Activated T-helper 1 cell treated with anti-CD3 and anti-CD28 coated beads, Interleukin-2, amount 50 U/mL, for 16 hours (primary cell): ENCODE measurements around the gene TSPAN4.

ENCODE experiments used
- DNase-seq, 2 donors: peaks; one replicate each; pipeline ENCODE4 v3.0.0-alpha.2; 2020; ENCODE audit warnings: low read depth in 1 of 2, low spot score in 1 of 2

Gene TSPAN4

GRCh38 chr11:803770-804598, 38.7 kb upstream of the TSPAN4 start:
- DNase-seq, result no peak

- DNase-seq, result no peak
Observed at GRCh38 chr11:804599-804964, 38.1 kb upstream of the TSPAN4 start.

DNA sequence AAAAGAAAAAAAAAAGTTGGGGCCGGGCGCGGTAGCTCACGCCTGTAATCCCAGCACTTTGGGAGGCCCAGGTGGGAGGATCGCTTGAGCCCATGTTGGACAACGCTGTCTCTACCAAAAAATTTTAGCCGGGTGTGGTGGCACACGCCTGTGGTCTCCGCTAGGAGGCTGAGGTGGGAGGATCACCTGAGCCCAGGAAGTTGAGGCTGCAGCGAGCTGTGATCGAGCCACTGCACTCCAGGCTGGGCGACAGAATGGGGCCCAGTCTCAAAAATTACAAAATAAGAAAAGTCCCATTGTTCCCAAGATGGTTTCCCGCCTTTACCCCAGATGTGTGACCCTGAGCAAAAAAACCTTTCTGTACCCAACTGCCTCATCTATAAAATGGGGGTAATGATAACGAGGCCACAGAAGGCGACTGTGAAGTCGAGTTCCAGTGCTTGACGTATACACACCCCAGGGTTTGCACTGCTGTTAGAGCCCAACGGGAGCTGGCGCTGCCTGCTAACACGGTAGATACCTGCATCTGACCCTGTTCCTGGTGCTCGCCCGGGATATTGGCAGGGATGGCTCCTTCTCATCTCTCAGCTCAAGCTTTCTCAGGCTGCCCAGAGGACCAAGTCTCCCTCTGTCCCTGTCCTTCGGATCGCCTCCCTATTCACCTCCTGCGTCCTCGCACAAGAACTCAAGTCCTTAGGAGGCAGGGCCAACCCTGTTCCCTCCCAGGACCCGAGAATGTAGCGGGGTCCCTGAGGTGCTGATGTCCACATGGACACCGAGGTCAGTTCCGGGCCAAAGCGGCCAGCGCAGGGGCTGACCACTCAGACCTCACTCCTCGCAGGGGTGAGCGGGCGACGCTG, 34.0 kb upstream of the TSPAN4 start:
- no peak for DNase-seq

DNA sequence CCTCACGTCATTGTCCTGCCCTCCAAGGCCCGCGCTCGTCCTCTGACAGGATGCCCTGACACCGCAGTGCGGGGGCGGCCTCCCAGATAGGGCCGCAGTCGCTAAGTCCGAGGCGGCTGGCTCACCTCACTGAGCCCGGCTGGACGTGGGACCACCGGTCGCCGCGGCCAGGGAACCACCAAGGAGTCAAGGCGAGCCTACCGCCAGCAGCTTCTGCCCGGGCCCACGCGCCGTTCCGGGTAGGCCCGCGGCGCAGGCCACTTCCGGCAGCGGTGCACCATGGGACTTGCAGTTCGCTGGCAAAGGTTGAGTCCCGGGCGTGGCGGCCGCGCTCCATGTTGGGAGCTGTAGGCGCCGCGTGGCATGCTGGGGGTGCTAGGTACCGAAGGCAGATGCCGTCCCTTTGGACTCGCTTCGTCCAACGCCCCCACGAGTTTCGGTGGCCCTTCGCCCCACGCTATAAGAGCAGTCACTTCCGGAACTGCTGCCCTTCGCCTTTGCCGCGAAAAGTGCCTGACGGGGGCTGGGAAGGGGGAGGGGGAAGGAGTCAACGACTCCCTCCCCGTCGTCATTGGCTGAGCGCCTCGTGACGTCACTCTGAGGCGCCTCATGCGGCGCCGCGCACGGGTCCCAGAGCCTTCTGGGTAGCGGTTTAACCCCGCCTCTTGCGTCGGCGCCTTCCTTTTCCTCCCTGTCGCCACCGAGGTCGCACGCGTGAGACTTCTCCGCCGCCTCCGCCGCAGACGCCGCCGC, 33.2 kb upstream of the TSPAN4 start, which contains the start of gene RPLP2:
Gene RPLP2 (plus strand): TSS at position 681 of the 753 bp plus-strand sequence. CDS start 268 bp downstream, outside the sequence.
- peak; percentile 95 to 97 for DNase-seq

- DNase-seq, result no peak
Observed at GRCh38 chr11:810040-810567, 32.5 kb upstream of the TSPAN4 start.

GRCh38 chr11:811446-812245, 31.0 kb upstream of the TSPAN4 start:
- DNase-seq, result no peak

- no peak for DNase-seq
Observed at GRCh38 chr11:812390-812789, 30.3 kb upstream of the TSPAN4 start.

DNA sequence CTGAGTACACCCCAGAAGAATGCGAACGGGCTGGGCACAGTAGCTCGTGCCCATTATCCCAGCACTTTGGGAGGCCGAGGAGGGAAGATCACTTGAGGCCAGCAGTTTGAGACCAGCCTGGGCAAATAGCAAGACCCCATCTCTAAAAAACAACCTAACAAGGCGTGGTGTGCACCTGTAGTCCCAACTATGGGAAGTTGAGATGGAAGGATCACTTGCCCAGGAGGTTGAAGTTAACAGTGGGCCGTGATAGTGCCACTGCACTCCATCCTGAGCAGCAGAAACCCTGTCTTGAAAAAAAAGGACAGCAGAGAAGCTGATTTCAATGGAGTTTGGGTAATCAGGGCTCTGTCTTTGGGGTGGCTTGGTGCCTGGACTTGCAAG, 29.6 kb upstream of the TSPAN4 start:
- no peak for DNase-seq

DNA sequence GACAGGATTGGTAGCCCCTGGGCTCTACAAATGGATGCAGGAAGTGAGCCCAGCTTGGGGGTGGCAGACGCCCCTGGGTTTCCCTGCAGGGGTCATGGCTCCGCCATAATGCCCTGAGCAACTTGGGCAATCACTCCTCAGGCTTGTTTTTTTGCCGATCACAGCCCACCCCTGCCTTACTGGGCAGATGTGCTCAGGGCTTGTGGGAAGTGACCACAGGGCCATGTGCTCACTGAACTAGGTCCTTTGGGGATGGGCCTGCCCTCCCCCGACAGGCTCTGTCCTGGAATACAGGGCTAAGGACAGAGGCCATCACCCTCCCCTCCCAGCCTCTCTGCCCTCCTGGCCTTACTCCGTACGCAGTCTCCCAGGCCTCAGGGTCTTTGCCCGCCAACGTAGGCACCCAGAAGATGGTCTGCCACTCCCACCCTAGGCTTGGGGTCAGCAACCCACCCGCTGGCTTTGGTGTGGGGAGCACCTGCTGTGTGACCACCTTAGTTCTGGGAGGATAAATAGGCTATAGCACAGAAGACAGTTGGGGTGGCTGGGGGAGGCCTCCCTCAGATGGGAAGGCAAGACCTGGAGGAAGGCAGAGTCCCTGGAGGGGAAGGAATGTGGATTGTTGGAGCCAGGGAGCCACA, 29.1 kb upstream of the TSPAN4 start:
- no peak for DNase-seq

- no peak for DNase-seq
Observed at GRCh38 chr11:815675-816432, 26.8 kb upstream of the TSPAN4 start.

- DNase-seq, result no peak
Observed at GRCh38 chr11:816433-816779, 26.2 kb upstream of the TSPAN4 start.

DNA sequence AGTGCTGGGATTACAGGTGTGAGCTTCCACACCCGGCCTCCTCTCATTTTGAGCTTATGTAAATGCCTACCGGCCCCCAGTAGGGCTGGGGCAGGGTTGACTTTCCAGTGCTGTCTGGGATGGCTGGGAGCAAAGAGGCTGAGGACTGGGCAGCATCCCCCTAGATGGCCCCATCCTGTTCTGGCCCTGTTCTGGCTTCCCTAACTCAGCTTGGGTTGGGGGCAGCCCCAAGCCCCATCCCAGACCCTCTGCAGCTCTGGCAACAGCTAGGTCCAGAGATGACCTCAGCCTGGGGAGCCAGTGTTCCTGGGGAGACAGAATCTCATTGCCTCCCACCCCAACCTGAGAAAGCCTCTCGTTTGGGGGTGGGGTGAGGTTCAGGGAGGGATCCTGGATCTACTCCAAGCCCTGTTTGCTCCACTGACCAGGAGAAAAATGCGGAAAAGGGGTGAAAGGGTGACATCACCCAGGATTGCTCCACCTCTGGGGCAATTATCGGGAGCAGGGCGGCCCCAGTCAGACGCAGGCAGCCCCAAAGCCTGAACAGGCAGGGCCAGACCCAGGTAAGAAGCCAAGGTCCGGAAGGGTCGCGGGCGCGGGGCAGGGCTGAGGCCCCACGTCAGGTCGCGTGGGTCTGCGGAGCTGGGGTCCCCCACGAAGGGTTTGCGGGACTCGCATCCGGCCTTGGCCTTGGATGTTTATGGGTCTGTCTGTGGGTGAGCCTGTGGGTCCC, 24.1 kb upstream of the TSPAN4 start, which contains the start of gene PNPLA2:
Gene PNPLA2 (plus strand): TSS at position 519 of the 733 bp plus-strand sequence. CDS start 805 bp downstream, outside the sequence.
- DNase-seq, result no peak

DNA sequence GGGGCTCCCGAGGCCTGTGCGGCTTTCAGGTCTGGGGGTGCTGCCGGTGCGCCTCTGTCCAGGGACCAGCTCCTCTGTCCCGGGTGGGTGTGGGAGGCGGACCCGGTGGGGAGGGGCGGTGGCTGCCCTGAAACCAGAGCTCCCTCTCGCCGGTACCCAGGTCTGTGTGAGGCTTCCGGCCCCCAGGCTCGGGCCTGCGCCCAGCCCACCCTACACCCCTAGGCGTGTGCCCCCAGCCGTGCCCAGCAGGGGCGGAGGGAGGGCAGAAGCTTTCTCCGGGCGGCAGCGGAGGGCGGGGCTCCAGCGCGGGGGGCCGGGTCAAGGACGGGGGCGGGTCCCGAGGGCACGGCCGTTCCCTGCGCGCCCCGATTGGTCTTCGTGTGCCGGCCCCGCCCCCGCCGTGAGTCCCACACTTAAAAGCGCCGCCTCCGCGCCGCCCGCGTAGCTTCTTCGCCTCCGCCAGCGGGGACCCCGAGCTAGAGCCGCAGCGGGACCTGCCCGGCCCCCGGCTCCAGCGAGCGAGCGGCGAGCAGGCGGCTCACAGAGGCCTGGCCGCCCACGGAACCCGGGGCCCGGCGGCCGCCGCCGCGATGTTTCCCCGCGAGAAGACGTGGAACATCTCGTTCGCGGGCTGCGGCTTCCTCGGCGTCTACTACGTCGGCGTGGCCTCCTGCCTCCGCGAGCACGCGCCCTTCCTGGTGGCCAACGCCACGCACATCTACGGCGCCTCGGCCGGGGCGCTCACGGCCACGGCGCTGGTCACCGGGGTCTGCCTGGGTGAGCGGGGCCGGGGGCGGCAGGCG, 23.3 kb upstream of the TSPAN4 start:
- peak; percentile 82 to 87 for DNase-seq

DNA sequence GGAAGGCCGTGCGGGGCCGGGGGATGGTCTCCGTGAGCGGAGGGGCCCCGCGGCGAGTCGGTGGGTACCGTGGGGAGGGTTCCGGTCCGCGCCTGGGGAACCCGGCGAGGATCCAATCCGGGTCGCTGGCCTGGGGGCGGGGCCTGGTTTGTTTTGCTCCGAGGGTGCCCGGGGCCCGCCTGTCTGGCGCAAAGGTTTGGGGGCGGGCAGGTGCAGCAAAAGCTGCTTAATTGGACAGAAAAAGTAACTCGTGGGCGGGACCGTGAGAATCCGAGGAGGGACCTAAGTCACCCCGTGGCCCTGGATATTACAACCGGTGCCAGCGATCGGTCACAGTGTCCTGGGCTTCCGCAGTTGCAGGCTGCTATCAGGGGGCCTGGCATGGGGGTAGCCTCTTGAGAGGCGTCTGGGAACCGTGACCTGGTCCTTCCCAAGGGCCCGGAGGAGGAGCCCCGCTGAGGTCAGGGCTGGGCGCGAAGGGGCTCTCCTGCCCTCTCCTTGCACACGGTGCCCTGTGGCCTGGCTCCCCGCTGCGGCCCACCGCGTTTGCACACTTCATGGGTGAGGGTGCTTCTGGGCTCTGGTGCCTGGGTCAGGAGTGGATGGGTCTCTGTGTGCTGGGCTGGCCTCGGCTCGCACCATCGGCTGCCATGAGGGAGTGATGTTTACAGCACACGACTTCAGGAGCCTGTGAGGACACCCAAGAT, 22.6 kb upstream of the TSPAN4 start:
- peak; percentile 87 to 93 for DNase-seq

DNA sequence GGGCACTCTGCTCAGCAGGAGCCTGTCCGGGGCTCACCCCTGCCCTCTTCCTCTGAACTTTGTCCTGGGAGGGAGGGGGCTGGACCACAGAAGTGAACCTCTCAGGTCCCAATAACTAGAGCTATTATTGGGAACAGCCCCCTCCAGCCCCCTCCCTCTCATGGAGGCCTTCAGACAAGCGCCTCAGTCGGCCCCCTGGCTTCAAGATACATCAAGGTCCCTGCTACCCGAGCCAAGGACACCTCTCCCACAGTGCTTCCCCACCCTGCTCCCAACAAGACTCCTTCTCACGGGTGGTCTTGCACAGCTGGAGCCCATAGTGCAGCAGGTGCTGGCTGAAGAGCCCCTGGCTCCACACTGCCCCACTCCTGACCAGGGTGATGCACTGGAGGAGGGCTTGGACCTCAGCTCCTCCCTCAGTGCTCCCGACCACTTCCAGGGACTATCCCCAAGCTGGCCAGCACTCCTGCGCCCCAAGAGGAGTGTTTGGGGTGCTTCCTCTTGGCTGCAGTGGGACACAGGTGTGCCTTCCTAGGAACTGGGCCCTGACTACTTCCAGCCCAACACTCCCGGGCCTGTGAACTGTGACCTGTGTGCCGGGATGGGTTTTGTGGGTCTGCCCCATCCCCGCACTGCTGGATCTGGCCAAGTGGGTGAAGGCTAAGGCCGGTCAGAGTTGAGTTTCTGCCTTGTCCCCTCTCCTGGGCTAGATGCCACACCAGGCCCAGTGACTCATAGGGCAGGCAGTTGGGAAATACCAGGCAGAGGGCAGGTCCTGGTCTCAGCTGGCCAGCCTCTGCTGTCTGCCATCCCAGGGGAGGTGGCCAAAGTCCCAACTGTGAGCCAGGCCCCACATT, 21.8 kb upstream of the TSPAN4 start:
- DNase-seq, result no peak
